PC-9 (cell line): ENCODE results near the gene LYPLA2. TPM values are rescaled to one million over a fixed set of nuclear protein-coding genes. Genes with fewer than 3 reads are reported as not detected.
"Not testable (repeated sequence)": the region's sequence is repeated elsewhere in the genome, so short reads cannot be mapped to it uniquely, and the experiment has no call there.

Source experiments
- BruUV-seq: library from RNA; stranded (reverse); fragments of 400-500 nt; replicated peaks from 2 replicates; lab custom pipeline; 2021; lab: Mats Ljungman, UMichigan
- CTCF ChIA-PET: fragments of 300-600 bp; sonication (Branson Sonifier 250); formaldehyde crosslinking; loops from one replicate; lab custom pipeline; 2022; ENCODE audit warnings: antibody characterized with exemption; lab: Charles Lee
- POLR2A ChIA-PET: fragments of 300-600 bp; sonication (Branson Sonifier 250); formaldehyde crosslinking; loops from one replicate; lab custom pipeline; 2022; ENCODE audit warnings: antibody characterized with exemption; ENCODE audit not compliant: unreplicated experiment; lab: Charles Lee
- DNase-seq, 2 experiments: peaks; one replicate each; pipeline versions ENCODE4 v3.0.0 to v3.0.0-alpha.2; 2015 to 2022; ENCODE audit warnings: mixed read lengths in 1 of 2
- H2AFZ ChIP-seq: fragments of 200-600 bp; sonication (generic); 2 replicates; pipeline ENCODE4 v1.8.1; 2017; ENCODE audit warnings: antibody characterized with exemption
- H3F3A ChIP-seq: fragments of 200-600 bp; sonication (generic); 2 replicates; pipeline ENCODE4 v1.8.1; 2017; ENCODE audit warnings: antibody characterized with exemption, mild to moderate bottlenecking, low read depth; ENCODE audit not compliant: insufficient read depth
- H3K27ac ChIP-seq: fragments of 200-600 bp; sonication (generic); 2 replicates; pipeline ENCODE4 v1.6.1; 2016; ENCODE audit warnings: mixed run types
- H3K27me3 ChIP-seq: fragments of 200-600 bp; sonication (generic); 2 replicates; pipeline ENCODE4 v1.6.1; 2016; ENCODE audit warnings: low read depth, mixed run types; ENCODE audit not compliant: insufficient read depth
- H3K36me3 ChIP-seq: fragments of 200-600 bp; sonication (generic); 2 replicates; pipeline ENCODE4 v1.6.1; 2016; ENCODE audit warnings: low read depth, mixed run types
- H3K4me1 ChIP-seq: fragments of 200-600 bp; sonication (generic); replicated peaks from 2 replicates; pipeline ENCODE4 v1.6.1; 2016; ENCODE audit warnings: mixed run types; ENCODE audit not compliant: insufficient read depth
- H3K4me2 ChIP-seq: fragments of 200-600 bp; sonication (generic); 2 replicates; pipeline ENCODE4 v1.6.1; 2017; ENCODE audit warnings: mixed run types
- H3K4me3 ChIP-seq: fragments of 200-600 bp; sonication (generic); 2 replicates; pipeline ENCODE4 v1.6.1; 2016; ENCODE audit warnings: mixed run types
- H3K79me2 ChIP-seq: fragments of 200-600 bp; sonication (generic); 2 replicates; pipeline ENCODE4 v1.6.1; 2017; ENCODE audit warnings: low read depth, mixed run types
- H3K9me2 ChIP-seq: fragments of 200-600 bp; sonication (generic); 2 replicates; pipeline ENCODE4 v1.8.1; 2017; ENCODE audit warnings: mild to moderate bottlenecking; ENCODE audit not compliant: insufficient read depth
- H3K9me3 ChIP-seq: fragments of 200-600 bp; sonication (generic); 2 replicates; pipeline ENCODE4 v1.8.1; 2016; ENCODE audit warnings: low read depth; ENCODE audit not compliant: insufficient read depth
- H4K20me1 ChIP-seq: fragments of 200-600 bp; sonication (generic); 2 replicates; pipeline ENCODE4 v1.8.1; 2017; ENCODE audit not compliant: insufficient read depth
- EZH2 ChIP-seq: fragments of 200-600 bp; sonication (generic); IDR thresholded peaks from 2 replicates; pipeline ENCODE4 v1.8.0; 2017; ENCODE audit warnings: antibody characterized with exemption, low read depth
- intact Hi-C: fragments of 100-400 bp; cut with micrococcal nuclease; formaldehyde crosslinking; loops from one replicate; pipeline ENCODE4 v1.10.0; 2022; ENCODE audit not compliant: unreplicated experiment
- total RNA-seq: library from RNA; stranded (reverse); gene quantifications from 2 replicates; pipeline ENCODE4 v1.2.3, GENCODE V29; 2021
- TF ChIP-seq, protein P1 (sequence below): fragments of 200-600 bp; sonication (generic); conservative IDR thresholded peaks from 2 replicates; pipeline ENCODE4 v1.6.1; 2017; ENCODE audit warnings: mixed run types, antibody characterized with exemption, mild to moderate bottlenecking, moderate library complexity

LYPLA2 gene
- total RNA-seq, 1 experiment from 2014 or later, result 90.1 TPM

DNA sequence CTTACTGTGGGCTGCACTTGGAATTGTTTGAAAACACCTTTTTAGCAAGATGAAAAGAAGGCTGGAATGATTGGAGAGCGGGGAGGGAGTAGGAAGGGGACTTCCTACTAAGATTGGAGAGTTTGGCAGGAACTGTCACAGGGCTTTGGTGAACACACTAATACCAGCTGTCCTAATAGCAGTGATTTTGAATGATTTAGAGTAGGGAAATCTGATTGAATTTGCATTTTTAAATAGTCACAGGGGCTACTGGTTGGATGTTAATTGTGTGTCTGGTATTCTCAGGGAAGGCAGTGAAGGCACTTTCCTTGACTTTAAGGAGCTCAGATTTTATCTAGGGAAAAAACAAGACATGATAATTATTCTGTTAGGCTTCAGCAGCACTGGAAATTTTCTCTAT lies 36.8 kb downstream of the LYPLA2 start:
- no peak overlapping the region for H3K27ac ChIP-seq
- no peaks in the 10 kb centered on the region; the same call in 1 of the 2 replicates for H3F3A ChIP-seq
- BruUV-seq, result no TSS peak
- no peaks in the 10 kb centered on the region for H4K20me1 ChIP-seq
- CTCF ChIA-PET, result no interaction called here
- H2AFZ ChIP-seq, result no peak overlapping the region
- intact Hi-C loops, result no loop called here
- H3K4me2 ChIP-seq, result no peak overlapping the region
- no peak for TF ChIP-seq EZH2
- TF ChIP-seq, protein P1, sequence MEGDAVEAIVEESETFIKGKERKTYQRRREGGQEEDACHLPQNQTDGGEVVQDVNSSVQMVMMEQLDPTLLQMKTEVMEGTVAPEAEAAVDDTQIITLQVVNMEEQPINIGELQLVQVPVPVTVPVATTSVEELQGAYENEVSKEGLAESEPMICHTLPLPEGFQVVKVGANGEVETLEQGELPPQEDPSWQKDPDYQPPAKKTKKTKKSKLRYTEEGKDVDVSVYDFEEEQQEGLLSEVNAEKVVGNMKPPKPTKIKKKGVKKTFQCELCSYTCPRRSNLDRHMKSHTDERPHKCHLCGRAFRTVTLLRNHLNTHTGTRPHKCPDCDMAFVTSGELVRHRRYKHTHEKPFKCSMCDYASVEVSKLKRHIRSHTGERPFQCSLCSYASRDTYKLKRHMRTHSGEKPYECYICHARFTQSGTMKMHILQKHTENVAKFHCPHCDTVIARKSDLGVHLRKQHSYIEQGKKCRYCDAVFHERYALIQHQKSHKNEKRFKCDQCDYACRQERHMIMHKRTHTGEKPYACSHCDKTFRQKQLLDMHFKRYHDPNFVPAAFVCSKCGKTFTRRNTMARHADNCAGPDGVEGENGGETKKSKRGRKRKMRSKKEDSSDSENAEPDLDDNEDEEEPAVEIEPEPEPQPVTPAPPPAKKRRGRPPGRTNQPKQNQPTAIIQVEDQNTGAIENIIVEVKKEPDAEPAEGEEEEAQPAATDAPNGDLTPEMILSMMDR, result no peak
- peaks cover 8% of the 10 kb centered on the region for H3K79me2 ChIP-seq
- peaks cover 17% of the 10 kb centered on the region for H3K4me1 ChIP-seq
- H3K9me2 ChIP-seq, result no peaks in the 10 kb centered on the region
- H3K36me3 ChIP-seq, result no peaks in the 10 kb centered on the region
- POLR2A ChIA-PET, result no interaction called here
- H3K27me3 ChIP-seq, result no peaks in the 10 kb centered on the region
- no peak overlapping the region for H3K4me3 ChIP-seq
- DNase-seq, result no peak
- no peaks in the 10 kb centered on the region for H3K9me3 ChIP-seq

DNA sequence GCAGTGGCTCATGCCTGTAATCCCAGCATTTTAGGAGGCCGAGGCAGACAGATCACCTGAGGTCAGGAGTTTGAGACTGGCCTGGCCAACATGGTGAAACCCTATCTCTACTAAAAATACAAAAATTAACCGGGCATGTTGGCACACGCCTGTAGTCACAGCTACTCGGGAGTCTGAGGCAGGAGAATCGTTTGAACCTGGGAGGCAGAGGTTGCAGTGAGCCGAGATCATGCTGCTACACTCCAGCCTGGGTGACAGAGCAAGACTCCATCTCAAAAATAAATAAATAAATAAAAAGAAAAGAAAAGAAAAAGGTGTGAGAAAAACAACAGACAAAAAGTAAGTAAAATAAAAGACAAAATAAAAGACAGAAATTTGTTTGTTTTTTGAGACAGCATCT lies 43.2 kb downstream of the LYPLA2 start:
- intact Hi-C loops, H3K4me1 ChIP-seq, BruUV-seq, H3K4me2 ChIP-seq, H3K27me3 ChIP-seq, DNase-seq, H4K20me1 ChIP-seq, POLR2A ChIA-PET, H3K79me2 ChIP-seq, H3K4me3 ChIP-seq, CTCF ChIA-PET, H3F3A ChIP-seq, H3K36me3 ChIP-seq, H2AFZ ChIP-seq, H3K27ac ChIP-seq, H3K9me2 ChIP-seq, H3K9me3 ChIP-seq: not testable (repeated sequence)

DNA sequence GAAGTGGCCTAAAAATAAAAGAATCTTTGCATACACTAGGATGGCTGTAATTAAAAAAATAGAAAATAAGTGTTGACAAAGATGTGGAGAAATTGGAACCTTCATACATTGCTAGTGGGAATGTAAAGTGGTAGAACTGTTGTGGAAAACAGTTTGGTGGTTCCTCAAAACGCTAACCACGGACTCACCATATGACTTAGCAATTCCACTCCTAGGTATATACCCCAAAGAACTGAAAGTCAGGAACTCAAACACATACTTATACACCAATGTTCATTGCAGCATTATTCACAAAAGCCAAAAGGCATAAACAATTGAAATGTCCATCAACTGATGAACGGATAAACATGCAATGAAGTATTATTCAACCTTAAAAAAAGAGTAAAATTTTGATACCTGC lies 45.1 kb downstream of the LYPLA2 start:
- CTCF ChIA-PET, result no interaction called here
- no peak for DNase-seq

More for the DNA sequence above, 45.1 kb downstream of the LYPLA2 start:
- H3K4me2 ChIP-seq, result no peak overlapping the region
- no peak overlapping the region for H3K4me3 ChIP-seq
- no peak overlapping the region for H2AFZ ChIP-seq
- BruUV-seq, result no TSS peak
- no peaks in the 10 kb centered on the region for H3F3A ChIP-seq
- no peak overlapping the region for H3K27ac ChIP-seq
- H3K27me3 ChIP-seq, result no peaks in the 10 kb centered on the region
- H3K4me1 ChIP-seq, result no peaks in the 10 kb centered on the region
- POLR2A ChIA-PET, result no interaction called here
- no peaks in the 10 kb centered on the region for H3K9me2 ChIP-seq
- no peaks in the 10 kb centered on the region for H3K36me3 ChIP-seq
- TF ChIP-seq EZH2, result no peak
- TF ChIP-seq, protein P1, result no peak
- no peaks in the 10 kb centered on the region for H3K79me2 ChIP-seq
- H4K20me1 ChIP-seq, result no peaks in the 10 kb centered on the region
- no peaks in the 10 kb centered on the region for H3K9me3 ChIP-seq
- intact Hi-C loops, result no loop called here
